Embryonic facial prominence (tissue), 1 donor: ENCODE results near the gene GPATCH3.
A peak's percentile ranks its signal among the peaks of the same experiment; 100 is the strongest.
"Not testable (repeated sequence)": the region's sequence is repeated elsewhere in the genome, so short reads cannot be mapped to it uniquely, and the experiment has no call there.

ENCODE experiments used
- DNase-seq: peaks from one replicate; pipeline ENCODE4 v3.0.0-alpha.2; 2016; ENCODE audit errors: extremely low spot score

Gene GPATCH3, protein sequence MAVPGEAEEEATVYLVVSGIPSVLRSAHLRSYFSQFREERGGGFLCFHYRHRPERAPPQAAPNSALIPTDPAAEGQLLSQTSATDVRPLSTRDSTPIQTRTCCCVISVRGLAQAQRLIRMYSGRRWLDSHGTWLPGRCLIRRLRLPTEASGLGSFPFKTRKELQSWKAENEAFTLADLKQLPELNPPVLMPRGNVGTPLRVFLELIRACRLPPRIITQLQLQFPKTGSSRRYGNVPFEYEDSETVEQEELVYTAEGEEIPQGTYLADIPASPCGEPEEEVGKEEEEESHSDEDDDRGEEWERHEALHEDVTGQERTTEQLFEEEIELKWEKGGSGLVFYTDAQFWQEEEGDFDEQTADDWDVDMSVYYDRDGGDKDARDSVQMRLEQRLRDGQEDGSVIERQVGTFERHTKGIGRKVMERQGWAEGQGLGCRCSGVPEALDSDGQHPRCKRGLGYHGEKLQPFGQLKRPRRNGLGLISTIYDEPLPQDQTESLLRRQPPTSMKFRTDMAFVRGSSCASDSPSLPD

DNA sequence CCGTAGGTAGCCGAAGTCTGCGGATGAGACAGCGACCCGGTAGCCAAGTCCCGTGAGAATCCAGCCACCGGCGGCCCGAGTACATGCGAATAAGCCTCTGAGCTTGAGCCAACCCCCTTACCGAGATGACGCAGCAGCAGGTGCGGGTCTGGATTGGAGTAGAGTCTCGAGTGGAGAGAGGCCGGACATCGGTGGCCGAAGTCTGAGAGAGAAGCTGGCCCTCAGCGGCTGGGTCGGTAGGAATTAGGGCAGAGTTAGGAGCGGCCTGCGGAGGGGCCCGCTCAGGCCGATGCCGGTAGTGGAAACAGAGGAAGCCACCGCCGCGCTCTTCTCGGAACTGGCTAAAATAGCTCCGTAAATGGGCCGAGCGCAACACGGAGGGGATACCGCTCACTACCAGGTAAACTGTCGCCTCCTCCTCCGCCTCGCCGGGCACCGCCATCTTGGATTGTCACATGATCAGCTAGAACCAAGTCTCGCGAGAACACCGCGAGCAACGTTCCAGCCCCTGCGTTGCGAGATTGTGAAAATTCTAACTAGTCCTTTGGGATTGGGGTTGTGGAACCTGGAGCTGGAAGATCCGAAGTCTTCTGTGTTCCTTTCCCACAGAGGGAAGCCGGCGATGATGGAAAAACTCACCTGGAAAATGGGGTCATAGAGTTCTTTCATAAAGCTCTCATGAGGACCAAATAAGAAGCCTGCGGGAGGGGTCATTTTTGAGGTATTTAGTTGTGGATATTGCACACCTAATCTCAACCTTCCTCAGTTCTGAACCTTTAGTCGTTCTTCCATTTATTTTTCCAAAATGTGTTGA is at the start of gene GPATCH3:
Gene GPATCH3 (minus strand): TSS at position 467 of the 814 bp plus-strand sequence. CDS start 25 bp downstream, at position 442.
- DNase-seq, result peak; percentile 89

DNA sequence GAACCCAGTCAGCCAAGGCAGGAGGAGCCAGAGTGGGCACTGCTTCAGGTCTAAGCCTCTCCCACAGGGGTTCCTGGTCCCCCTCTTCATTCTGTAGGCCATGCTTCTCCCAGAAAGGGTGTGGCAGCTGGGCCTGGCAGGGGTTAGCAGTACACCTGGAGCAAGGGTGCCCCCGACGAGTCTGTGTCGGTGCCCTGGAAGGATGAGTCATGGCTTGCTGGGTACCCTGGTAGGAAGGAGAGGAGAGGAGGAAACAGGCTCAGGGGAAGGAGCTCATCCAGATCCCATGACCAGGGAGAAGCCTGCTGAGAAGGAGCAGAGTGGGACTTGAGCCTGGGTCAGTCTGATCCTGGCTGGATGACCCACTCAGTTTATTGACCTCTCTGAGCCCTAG is 49.7 kb upstream of the GPATCH3 start:
- no peak for DNase-seq

DNA sequence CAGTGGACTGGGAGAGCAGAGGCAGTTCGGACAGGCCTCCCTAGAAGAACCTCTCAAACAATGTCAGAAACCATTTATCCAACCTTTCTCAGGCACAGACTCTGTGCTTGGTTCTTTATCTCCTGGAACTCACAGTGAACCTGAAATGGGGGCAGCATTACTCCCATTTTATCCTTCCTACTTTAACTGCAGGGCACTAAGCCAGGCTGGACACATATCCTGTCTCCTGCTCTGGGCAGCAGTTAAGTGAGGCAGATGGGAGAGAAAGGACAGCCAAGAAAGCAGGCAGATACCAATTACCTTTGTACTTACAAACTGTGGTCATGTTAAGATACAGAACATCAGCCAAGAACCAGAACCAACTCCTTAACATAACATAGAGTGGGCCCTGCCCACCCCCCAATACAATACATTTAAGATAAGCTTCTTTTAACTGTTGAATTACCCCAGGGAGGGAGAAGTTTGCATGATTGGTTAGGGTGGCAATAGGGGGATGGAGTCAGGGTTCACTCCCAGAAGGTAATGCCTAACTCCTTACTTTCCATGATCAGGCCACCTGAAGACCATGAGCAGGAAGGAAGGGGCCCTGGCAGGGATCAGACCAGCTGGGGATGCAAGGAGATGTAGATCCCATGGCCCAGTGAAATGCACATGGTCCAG is 49.1 kb upstream of the GPATCH3 start:
- no peak for DNase-seq

DNA sequence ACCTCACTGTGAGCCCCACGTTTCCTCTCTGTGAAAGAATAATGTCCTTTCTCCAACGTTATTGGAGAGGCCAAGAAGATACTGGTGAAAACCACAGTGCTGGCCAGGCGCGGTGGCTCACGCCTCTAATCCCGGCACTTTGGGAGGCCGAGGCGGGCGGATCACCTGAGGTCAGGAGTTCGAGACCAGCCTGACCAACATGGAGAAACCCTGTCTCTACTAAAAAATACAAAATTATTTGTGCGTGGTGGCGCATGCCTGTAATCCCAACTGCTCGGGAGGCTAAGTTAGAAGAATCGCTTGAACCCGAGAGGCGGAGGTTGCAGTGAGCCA is 48.4 kb upstream of the GPATCH3 start:
- DNase-seq, result not testable (repeated sequence)

DNA sequence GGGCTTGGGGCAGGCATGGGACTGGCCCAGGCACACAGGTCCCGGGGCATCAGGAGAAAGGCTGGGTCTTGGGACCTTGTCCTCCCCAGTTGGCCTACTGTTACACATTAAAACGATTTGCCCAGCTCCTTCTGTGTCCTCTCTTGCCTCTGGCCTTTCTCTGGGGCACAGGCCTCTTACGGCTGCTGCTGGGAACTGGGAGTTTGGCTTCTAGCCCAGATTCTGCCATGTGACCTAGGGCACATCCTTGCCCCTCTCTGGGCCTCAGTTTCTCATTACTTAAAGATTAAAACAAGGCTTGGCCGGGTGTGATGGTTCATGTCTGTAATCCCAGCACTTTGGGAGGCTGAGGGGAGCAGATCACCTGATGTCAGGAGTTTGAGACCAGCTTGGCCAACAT is 46.0 kb upstream of the GPATCH3 start:
- DNase-seq, result no peak

DNA sequence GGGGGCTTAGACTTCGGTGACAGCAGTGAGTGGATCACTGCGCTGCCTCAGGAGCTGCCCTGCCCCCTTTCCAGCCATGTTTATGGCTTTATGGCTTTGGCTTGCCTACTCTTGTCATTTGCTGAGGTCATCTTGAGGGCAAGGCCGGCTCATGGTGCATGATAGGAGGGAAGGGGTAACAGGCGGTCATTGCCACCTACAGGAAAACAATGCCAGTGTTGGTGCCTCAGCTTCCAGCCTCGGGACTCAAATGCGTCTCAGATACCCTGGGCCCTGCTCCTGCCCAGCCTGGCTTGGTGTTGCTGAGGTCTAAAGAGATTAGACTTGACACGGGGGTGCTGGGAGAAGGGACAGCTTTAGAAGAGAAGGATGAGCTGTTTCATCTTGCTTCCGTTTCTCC is 45.5 kb upstream of the GPATCH3 start:
- no peak for DNase-seq

DNA sequence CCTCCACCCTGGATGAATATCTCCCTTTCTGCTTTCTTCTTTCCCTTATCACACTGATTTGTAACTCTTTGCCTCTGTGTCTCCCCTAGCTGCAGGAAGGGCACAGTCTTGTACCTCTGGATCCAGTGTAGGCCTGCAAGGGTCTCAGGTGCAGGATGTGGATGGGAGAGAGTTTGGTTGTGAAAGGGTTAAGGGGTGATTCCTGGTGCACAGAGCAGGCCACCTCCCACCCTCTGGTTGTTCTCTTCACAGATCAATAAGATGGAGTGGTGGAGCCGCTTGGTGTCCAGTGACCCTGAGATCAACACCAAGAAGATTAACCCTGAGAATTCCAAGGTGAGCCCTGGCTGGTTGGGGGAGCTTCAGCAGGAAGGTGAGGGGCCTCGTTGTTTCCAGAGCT is 44.9 kb upstream of the GPATCH3 start:
- DNase-seq, result no peak

DNA sequence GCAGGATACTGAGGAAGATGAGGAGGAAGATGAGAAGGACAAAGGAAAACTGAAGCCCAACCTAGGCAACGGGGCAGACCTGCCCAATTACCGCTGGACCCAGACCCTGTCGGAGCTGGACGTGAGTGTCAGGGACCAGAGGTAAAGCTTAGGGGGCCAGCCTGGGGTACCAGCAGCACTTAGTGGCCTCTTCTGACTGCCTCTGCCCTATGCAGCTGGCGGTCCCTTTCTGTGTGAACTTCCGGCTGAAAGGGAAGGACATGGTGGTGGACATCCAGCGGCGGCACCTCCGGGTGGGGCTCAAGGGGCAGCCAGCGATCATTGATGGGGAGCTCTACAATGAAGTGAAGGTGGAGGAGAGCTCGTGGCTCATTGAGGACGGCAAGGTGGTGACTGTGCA is 42.4 kb upstream of the GPATCH3 start:
- DNase-seq, result no peak

DNA sequence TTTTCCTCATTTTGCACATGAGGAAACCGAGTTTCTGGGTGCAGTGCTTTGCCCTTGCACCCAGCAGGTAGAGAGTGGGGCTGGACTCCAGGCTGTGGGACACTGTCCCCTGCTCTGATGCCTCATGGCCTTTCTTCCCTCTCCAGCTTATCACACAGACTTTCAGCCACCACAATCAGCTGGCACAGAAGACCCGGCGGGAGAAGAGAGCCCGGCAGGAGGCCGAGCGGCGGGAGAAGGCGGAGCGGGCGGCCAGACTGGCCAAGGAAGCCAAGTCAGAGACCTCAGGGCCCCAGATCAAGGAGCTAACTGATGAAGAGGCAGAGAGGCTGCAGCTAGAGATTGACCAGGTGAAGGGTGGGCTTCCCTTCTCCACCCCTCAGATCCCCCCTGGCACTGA is 41.0 kb upstream of the GPATCH3 start:
- no peak for DNase-seq

DNA sequence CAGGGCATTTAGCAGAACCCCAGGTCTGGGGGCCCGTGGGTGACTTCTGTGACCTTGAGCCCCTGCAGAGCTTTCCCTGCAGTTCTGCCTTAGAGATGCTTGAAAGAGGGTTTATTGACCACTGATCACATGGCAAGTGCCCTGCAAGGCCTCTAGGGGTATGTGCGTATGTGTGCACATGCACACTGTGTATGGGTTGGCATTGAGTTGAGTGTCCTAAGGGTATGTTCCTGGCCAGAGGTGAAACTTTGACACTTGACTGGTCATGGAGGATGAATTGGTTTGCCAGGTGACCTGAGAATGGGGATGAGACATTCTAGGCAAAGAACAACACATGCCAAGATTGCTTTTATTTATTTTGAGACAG is 38.4 kb upstream of the GPATCH3 start:
- DNase-seq, result no peak

DNA sequence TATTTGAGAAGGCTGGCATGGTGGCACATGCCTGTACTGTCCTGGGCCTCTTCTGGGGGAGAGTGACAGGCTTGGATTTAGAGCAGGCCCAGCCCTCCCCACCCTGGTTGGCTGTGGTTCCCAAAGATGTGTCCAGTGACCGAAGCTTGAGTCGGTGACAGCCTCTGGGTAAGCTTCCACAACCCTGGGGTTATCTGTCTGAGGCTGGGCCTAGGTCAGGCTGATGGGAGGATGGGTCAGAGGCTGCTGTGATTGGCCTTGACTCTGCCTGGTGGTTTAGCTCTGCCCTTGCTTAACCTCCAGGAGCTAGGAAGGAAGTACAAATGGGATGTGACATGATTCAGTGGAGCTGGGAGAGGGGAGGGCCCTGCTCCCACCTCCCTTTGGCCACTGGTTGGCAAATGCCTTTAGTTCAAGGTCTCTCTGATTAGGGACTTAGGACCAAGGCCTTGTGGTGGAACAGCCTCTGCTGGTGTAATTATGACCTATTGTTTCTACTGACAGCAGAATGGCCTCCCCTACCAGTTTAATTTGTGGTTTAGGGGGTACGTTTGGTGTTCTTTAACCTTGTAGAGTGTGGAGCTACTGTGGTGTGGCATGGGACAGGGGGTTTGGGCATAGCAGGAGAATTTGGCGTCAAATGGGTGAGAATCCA is 37.9 kb upstream of the GPATCH3 start:
- no peak for DNase-seq

DNA sequence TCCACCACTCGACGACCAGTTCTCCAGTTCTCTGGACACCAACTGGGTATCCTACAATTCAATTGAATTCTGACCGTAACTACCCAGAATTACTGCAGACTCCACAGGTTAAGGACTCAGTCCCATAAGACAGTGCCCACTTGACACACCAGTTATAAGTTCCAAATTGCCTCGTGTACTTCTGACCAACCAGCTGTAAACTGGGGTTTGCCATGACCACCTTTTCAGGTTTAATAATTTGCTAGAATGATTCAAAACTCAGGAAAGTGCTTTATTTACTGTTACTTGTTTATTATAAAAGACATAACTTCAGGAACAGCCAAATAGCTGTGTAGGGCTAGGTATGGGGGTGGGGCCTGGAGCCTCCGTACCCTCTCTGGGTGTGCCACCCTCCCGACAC is 36.6 kb upstream of the GPATCH3 start:
- DNase-seq, result no peak

DNA sequence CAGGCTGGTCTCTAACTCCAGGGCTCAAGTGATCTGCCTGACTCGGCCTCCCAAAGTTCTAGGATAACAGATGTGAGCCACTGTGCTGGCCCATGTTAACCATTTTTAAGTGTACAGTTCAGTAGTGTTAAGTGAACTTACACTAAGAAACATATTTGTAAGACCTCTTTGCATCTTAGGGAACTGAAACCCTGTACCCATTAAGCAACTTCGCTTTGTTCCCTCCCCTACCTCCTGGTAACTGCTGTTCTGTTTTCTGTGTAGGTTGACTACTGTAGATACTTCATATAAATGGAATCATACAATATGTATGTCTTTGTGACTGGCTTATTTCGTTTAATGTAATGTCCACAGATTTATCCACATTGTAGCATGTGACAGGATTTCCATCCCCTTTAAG is 32.3 kb upstream of the GPATCH3 start:
- no peak for DNase-seq

DNA sequence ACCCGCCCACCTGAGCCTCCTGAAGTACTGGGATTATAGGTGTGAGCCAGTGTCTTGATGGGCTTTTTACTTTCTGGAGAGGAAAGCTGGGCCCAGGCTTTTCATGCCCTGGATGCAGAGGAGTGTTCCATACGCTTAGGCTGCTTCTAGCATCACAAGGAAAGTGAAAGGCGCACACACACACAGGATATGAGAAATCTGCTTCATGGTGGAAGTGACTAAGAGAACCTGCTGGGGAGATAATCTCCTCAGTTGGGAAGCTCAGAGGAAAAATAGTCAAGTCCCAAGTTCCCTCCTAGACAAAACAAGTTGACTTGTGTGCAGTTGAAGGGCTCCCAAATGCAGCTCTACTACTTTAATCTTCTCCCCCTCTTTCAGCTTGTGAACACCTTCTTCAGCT is 23.4 kb upstream of the GPATCH3 start:
- no peak for DNase-seq

DNA sequence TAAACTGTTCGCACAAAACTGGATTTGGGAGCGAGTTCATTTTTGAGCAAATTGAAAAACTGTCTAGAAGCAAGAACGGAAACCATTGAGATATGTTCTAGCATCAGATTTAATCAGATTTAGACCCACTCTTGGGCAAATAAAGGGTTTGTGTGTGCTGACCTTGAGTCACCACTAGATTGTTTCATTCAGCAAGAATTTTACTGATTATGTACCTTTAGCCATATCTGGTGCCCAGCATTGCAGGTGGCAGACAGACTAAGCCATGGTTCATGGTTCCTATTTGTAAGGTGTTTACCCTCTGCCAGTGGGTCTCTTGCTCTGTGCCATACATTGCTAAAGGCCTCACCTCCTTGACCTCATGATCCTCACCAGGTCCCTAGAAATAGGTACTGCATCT is 22.6 kb upstream of the GPATCH3 start:
- no peak for DNase-seq

DNA sequence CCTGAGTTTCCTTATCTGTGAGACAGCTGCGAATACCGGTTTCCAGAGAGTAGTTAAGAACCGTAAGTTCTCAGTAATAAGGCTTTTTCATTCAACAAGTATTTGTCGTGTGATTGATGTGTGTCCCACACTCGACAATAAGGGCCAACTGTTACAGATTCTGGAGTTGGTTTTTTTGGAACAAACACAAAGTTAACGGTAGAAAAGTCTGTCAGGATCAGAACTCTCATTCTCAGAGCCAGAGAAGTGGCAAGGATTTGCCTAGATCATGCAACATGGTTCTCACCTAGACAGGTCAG is 22.1 kb upstream of the GPATCH3 start:
- DNase-seq, result no peak

DNA sequence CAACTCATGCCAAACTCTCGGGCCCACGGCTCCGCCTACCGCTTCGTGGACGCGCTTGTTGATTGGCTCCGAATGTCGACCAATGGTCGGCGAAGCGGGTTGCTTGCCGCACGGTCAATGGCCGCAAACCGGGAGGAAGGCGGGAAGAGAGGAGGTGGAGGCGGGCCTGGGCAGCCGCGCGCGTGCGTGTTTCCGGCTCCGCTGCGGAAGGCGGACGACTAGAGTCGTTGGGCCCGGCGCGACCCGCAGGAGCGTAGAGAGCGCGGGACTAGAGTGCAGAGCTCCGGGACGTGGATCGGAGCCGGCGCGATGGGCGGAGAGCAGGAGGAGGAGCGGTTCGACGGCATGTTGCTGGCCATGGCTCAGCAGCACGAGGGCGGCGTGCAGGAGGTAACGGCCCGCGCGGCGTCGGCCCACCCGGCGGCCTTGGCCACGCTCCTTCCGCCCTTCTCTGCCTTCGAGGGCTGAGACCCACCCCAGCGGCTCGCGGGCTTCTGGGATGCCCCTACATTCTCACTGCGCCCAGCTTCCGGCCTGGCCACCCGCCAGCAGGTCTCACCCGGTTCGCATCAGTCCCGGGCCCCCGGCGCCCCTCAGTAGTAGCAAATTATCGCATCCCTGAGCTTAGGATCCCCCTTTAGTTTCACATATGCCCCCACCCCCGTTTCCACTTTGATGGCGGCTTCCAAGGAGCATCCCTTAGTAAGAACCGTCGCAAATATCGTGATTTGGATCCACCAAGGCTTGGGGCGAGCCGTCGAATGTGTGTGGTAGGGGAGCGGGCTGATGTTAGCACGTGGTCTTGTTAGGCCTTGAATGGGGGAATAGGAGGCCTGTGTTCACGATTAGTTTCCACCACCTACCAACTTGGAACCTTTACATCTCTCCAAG is 21.5 kb upstream of the GPATCH3 start, which contains the start of gene NUDC:
Gene NUDC (plus strand): TSS at position 204 of the 891 bp plus-strand sequence. CDS start 106 bp downstream, at position 310.
- DNase-seq, result peak; percentile 91

DNA sequence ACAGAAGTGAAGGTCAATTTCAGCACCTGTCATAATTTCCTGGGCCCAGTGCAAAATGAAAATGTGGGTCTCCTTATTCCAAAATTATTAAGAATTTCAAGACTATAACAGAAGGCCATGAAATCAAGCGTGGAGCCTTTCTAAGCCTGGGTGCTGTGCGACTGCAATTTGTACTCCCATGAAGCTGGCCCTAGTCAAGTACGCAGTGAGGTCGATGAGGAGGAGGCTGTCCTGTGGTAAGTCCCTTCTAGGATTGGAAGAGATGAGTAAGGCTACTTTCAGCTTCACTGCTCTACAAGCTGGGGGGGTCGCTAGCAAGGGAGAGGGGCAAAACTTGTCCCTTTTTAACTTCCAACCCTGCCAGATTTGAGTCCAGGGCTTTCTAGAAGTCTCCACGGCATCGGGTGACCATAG is 20.9 kb upstream of the GPATCH3 start:
- DNase-seq, result no peak

DNA sequence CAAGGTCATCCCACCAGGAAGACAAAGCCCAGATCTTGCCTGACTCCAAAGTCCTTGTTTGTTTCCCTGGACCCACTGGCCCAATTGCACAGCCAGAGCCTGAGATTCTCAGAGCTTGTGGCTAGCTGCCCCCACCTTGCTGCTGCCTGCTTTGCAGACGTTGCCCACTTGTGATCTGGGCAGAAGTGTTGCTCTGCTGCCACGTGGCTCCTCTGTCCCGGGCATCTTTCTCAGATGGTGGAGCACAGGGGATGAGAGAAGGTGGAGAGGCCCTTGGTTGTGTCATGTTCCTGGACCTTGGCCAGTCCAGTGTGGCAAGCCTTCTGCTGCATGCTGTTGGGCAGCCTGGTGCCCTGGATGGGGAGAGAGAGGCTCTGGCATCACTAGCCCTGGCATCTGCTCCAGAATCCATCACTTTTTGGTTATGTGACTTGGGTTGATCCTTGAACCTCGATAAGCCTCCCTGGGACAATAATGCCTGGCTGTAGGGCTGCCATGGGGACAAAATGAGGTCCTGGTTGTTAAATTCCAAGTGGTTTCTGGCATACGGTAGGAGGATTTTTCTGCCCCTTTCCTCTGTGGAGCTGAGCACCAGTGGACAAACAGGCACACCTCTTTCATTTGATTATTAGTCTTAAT is 15.1 kb upstream of the GPATCH3 start:
- no peak for DNase-seq
